GM18861 (cell line): ENCODE results near the gene KNSTRN.

ENCODE experiments used
- ATAC-seq: cut with Tn5 transposase; IDR thresholded peaks from one replicate; pipeline ENCODE4 v1.9.1; 2021; ENCODE audit not compliant: unreplicated experiment

Gene KNSTRN

GRCh38 chr15:40428185-40428584, 45.7 kb downstream of the KNSTRN start:
- no peak for ATAC-seq

GRCh38 chr15:40429068-40429710, 46.7 kb downstream of the KNSTRN start:
- no peak for ATAC-seq

- no peak for ATAC-seq
Measured at GRCh38 chr15:40430271-40430805, 47.8 kb downstream of the KNSTRN start.

- no peak for ATAC-seq
Measured at GRCh38 chr15:40435023-40435709, 52.6 kb downstream of the KNSTRN start.

- ATAC-seq, result no peak
Measured at GRCh38 chr15:40435710-40436089, 53.2 kb downstream of the KNSTRN start.

- no peak for ATAC-seq
Measured at GRCh38 chr15:40436116-40436891, 53.8 kb downstream of the KNSTRN start.

- ATAC-seq, result no peak
Measured at GRCh38 chr15:40436892-40437751, 54.6 kb downstream of the KNSTRN start.

GRCh38 chr15:40437752-40438687, 55.5 kb downstream of the KNSTRN start:
- ATAC-seq, result no peak

- ATAC-seq, result no peak
Measured at GRCh38 chr15:40438712-40439111, 56.2 kb downstream of the KNSTRN start.

GRCh38 chr15:40439461-40439959, 57.0 kb downstream of the KNSTRN start:
- ATAC-seq, result no peak

GRCh38 chr15:40439960-40440742, 57.6 kb downstream of the KNSTRN start:
- no peak for ATAC-seq

GRCh38 chr15:40440743-40441564, 58.4 kb downstream of the KNSTRN start, which contains the start of gene BAHD1:
TSS of gene BAHD1 (plus strand) at chr15:40440953. CDS start at chr15:40458465, 17,512 bp downstream.
- ATAC-seq, result peak; percentile 76

GRCh38 chr15:40441565-40442531, 59.3 kb downstream of the KNSTRN start:
- ATAC-seq, result no peak

GRCh38 chr15:40443255-40443654, 60.7 kb downstream of the KNSTRN start:
- no peak for ATAC-seq

- ATAC-seq, result no peak
Measured at GRCh38 chr15:40443846-40444245, 61.3 kb downstream of the KNSTRN start.
